H1 (cell line): ENCODE results near the gene GALR2.
A peak's percentile ranks its signal among the peaks of the same experiment; 100 is the strongest.

ENCODE experiments used
- ATF2 ChIP-seq: IDR thresholded peaks from 2 replicates; pipeline ENCODE4 v1.6.1; 2012; ENCODE audit warnings: low read length, inconsistent platforms
- CHD2 ChIP-seq: IDR thresholded peaks from 2 replicates; pipeline ENCODE4 v1.6.1; 2012; ENCODE audit warnings: low read length, improper control_type of control experiment
- CTCF ChIP-seq, 3 experiments: IDR thresholded peaks; 1 replicate in 2 of 3; 2 replicates in 1 of 3; pipeline versions ENCODE4 v1.5.1 to v1.6.1; 2011; ENCODE audit warnings: low read length in 3 of 3, mild to moderate bottlenecking in 3 of 3, inconsistent platforms in 2 of 3, low read depth in 1 of 3, moderate library complexity in 1 of 3; ENCODE audit not compliant: insufficient read depth in 1 of 3; ENCODE audit errors: control extremely low read depth in 1 of 3
- EZH2 ChIP-seq: fragments of 200-600 bp; sonication (generic); IDR thresholded peaks from 2 replicates; pipeline ENCODE4 v1.7.1; 2012; ENCODE audit warnings: low read depth, mild to moderate bottlenecking, moderate library complexity, low read length, inconsistent platforms; ENCODE audit not compliant: severe bottlenecking
- RBBP5 ChIP-seq: IDR thresholded peaks from 2 replicates; pipeline ENCODE4 v1.7.1; 2012; ENCODE audit warnings: low read depth, mild to moderate bottlenecking, inconsistent platforms, low read length, moderate library complexity, borderline replicate concordance
- TBP ChIP-seq: IDR thresholded peaks from 2 replicates; pipeline ENCODE4 v1.6.1; 2011; ENCODE audit warnings: low read depth, low read length, improper control_type of control experiment

- TF ChIP-seq CHD2 (no peak), ATF2 (no peak), EZH2 (no peak), TBP (no peak), RBBP5 (peak; percentile 36; the same call in 1 of the 2 replicates), CTCF (IDR thresholded peaks at IDR 0.05; ENCODE audit: control extremely low read depth in 1 of 3, insufficient read depth in 1 of 3, low read depth in 1 of 3, low read length in 3 of 3) (no peak)
Observed at GRCh38 chr17:76121932-76122430, 47.4 kb downstream of the GALR2 start.
